Spinal cord (tissue), 10 donors: ENCODE measurements around the gene MTCH2. TPM values are rescaled to one million over a fixed set of nuclear protein-coding genes. Genes with fewer than 3 reads are reported as not detected.

Source experiments
- DNase-seq, 6 donors: peaks; one replicate each; pipeline versions ENCODE4 v3.0.0 to v3.0.0-alpha.2; 2013 to 2015; ENCODE audit warnings: low spot score in 6 of 6, low read depth in 4 of 6
- H3K27ac ChIP-seq: one replicate; pipeline ENCODE4 v1.5.1; 2013; ENCODE audit warnings: low read depth, low read length, control low read depth
- H3K27me3 ChIP-seq: one replicate; pipeline ENCODE4 v1.6.1; 2013; ENCODE audit warnings: low read length; ENCODE audit not compliant: control insufficient read depth, insufficient read depth
- H3K36me3 ChIP-seq: one replicate; pipeline ENCODE4 v1.6.1; 2013; ENCODE audit warnings: low read length; ENCODE audit not compliant: control insufficient read depth, insufficient read depth
- H3K4me1 ChIP-seq: one replicate; pipeline ENCODE4 v1.6.1; 2013; ENCODE audit warnings: low read length; ENCODE audit not compliant: control insufficient read depth, insufficient read depth
- H3K4me3 ChIP-seq: one replicate; pipeline ENCODE4 v1.5.1; 2013; ENCODE audit warnings: low read depth, low read length, control low read depth
- H3K9me3 ChIP-seq: one replicate; pipeline ENCODE4 v1.6.1; 2013; ENCODE audit warnings: low read length; ENCODE audit not compliant: control insufficient read depth, insufficient read depth
- WGBS: methylation state at CpG from one replicate; pipeline ENCODE4 v1.1.5; 2013; ENCODE audit warnings: missing lambda C conversion rate; ENCODE audit not compliant: insufficient coverage; 5-methylcytosine and 5-hydroxymethylcytosine counted together
- polyA plus RNA-seq, 2 donors: library from polyadenylated mRNA; unstranded; fragments of 120-200 nt; gene quantifications; one replicate each; pipeline ENCODE4 v1.2.1, GENCODE V29; 2013; ENCODE audit not compliant: insufficient read length in 2 of 2
- total RNA-seq, 2 donors: library from RNA; depleted of rRNA in 1 of 2; stranded (reverse); fragments of 120-200 nt in 1 of 2; fragments of >200 nt in 1 of 2; gene quantifications; one replicate each; pipeline versions ENCODE4 v1.2.3 to v1.2.4, GENCODE V29; 2013 to 2014
- donor health status: healthy.

MTCH2 gene
- total and polyA plus RNA-seq, 4 donors = 73.0 to 106 (median 90.3) TPM

DNA sequence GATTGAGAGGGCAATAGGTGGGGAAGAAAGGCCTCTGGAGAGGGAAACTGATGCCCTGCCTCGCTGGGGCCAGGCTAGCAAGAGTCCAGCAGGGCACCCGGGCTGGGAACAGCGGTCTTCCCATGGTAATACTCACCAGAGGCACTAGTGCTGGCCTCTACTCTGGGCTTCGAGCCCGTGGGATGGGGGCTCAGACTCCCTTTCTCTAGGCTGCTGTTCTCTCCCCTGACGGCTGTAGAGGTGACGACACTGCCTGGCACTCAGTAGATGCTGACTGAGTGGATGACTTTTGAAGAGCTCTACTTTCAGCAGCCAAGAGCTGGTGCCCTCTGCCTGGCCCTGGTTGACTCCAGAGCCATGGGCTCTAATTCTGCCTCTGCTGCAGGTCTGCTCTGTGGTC lies 47.3 kb downstream of the MTCH2 start:
- Histone ChIP-seq H3K4me3 (no peak overlapping the region), H3K27ac (no peak overlapping the region), H3K9me3 (no peaks in the 10 kb centered on the region), H3K4me1 (peaks cover 37% of the 10 kb centered on the region), H3K27me3 (peaks cover 2% of the 10 kb centered on the region), H3K36me3 (peaks cover 7% of the 10 kb centered on the region)
- no peak for DNase-seq
- WGBS = 58% methylated on average over 7 of the region's 7 CpGs

DNA sequence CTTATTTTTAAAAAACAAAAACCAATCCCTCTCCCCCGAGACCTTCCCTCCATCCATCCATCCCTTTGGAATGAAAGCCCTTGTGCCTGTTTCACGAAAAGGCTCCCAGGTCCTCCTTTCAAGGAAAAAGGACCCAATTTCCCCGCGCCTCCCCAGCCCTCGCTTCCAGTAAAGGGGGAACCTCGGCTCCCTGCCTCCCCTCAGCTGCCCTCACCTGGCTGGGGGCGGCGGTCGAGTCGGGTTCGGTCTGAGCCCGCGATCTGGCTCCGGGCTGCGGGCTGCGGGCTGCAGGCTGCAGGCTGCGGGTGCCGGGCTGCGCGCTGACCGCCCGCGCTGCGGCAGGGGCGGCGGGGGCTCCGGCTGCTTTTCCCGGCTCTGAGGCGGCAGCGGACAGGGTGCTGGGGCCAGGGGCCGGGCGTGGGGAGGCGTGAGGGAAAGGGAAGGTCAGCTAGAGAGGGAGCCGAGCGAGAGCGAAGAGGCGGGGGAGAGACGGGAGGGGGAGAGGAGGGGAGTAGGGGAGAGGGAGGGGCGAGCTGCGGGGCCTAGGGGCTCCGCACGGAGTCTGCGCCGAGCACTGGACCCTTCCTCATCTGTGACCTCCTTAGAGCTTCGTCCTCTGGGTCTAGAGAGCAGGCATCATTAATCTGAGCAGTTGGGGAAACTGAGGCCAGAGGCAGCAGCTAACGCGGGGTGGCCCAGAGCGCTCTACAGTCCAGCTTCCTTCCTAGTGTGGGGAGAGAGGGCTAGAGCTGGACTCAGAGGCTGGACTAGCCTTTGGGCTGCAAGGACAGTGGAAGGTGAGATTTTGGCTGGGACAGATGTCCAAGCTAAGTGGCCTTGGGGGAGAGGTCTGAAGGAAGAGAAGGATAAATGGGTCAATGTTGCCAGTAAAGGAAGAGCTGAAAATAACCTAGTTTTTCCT lies 48.2 kb downstream of the MTCH2 start, which contains the start of gene C1QTNF4:
TSS of gene C1QTNF4 (minus strand) at position 478 of the 922 bp plus-strand sequence. CDS start 3,601 bp downstream, outside the sequence.
- peak in 2 of 6 donors; percentile 66 to 89 for DNase-seq
- no peaks in the 10 kb centered on the region for H3K9me3 ChIP-seq
- peak within 1 kb of the TSS; percentile 13 for H3K27ac ChIP-seq
- 1% methylated on average over 48 of the region's 48 CpGs for WGBS
- H3K36me3 ChIP-seq = peaks cover 15% of the 10 kb centered on the region
- H3K4me1 ChIP-seq = peaks cover 46% of the 10 kb centered on the region
- H3K4me3 ChIP-seq = peak within 1 kb of the TSS; percentile 55
- H3K27me3 ChIP-seq = peaks cover 2% of the 10 kb centered on the region

DNA sequence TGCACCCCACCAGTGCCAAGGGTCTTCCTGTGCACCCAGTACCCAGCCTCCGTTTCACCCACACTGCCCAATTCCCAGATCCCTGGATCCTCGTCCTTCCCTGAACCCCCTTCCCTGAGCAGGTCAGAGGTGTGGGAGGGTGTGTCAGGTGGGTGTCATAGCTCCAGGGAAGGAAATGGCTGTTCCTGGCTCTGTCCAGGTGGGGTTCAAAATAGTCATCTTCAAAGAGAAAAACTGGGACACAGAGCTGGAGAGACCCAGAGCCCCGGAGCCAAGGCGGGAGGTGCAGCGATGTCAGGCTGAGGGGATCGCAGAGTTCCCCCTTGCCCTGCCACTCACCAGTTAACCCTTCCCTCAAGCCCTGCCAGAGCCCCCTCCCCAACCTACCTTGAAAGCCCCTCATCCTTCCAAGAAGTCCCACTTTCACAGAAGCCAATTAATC lies 48.8 kb downstream of the MTCH2 start:
- no peak overlapping the region for H3K27ac ChIP-seq
- H3K36me3 ChIP-seq = peaks cover 22% of the 10 kb centered on the region
- 3% methylated on average over 4 of the region's 6 CpGs for WGBS
- peaks cover 52% of the 10 kb centered on the region for H3K4me1 ChIP-seq
- H3K4me3 ChIP-seq = peak overlapping the region; percentile 55
- H3K27me3 ChIP-seq = peaks cover 2% of the 10 kb centered on the region
- no peaks in the 10 kb centered on the region for H3K9me3 ChIP-seq
- DNase-seq = peak in 1 of 6 donors; percentile 35

DNA sequence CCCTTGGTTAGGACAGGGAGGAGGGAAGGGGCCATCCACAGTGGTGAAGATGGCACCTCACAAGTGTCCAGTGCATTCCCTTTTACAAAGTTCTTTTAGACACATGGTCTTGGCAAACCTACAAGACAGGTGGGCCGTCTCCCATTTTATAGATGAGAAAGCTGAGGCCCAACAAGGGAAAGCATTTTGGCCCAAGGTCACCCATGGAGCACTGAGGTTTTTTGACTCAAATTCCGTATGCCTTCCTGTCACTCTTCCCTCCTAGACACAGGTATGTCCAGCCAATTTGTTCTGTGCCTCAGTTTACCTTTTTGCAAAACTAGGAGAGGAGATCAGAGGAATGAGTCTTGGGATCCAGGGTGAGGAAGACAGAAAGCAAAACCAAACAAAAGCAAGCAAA lies 49.4 kb downstream of the MTCH2 start:
- peaks cover 2% of the 10 kb centered on the region for H3K27me3 ChIP-seq
- WGBS = 100% methylated on average over 1 of the region's 2 CpGs
- H3K9me3 ChIP-seq = no peaks in the 10 kb centered on the region
- peaks cover 58% of the 10 kb centered on the region for H3K4me1 ChIP-seq
- H3K4me3 ChIP-seq = peak overlapping the region; percentile 55
- H3K27ac ChIP-seq = no peak overlapping the region
- no peak for DNase-seq
- H3K36me3 ChIP-seq = peaks cover 27% of the 10 kb centered on the region

- Histone ChIP-seq H3K9me3 (no peaks in the 10 kb centered on the region), H3K36me3 (peaks cover 35% of the 10 kb centered on the region), H3K4me1 (peaks cover 65% of the 10 kb centered on the region), H3K27ac (no peak overlapping the region), H3K4me3 (no peak overlapping the region), H3K27me3 (peaks cover 2% of the 10 kb centered on the region)
- no peak for DNase-seq
- WGBS = 56% methylated on average over 4 of the region's 4 CpGs
Observed at GRCh38 chr11:47592251-47592650, 50.1 kb downstream of the MTCH2 start.

GRCh38 chr11:47591764-47592163 lies 50.6 kb downstream of the MTCH2 start:
- WGBS = 33% methylated on average over 7 of the region's 7 CpGs
- H3K9me3 ChIP-seq = no peaks in the 10 kb centered on the region
- H3K27ac ChIP-seq = no peak overlapping the region
- H3K4me1 ChIP-seq = peaks cover 70% of the 10 kb centered on the region
- no peak overlapping the region for H3K4me3 ChIP-seq
- DNase-seq = no peak
- H3K27me3 ChIP-seq = peaks cover 2% of the 10 kb centered on the region
- peaks cover 39% of the 10 kb centered on the region for H3K36me3 ChIP-seq

DNA sequence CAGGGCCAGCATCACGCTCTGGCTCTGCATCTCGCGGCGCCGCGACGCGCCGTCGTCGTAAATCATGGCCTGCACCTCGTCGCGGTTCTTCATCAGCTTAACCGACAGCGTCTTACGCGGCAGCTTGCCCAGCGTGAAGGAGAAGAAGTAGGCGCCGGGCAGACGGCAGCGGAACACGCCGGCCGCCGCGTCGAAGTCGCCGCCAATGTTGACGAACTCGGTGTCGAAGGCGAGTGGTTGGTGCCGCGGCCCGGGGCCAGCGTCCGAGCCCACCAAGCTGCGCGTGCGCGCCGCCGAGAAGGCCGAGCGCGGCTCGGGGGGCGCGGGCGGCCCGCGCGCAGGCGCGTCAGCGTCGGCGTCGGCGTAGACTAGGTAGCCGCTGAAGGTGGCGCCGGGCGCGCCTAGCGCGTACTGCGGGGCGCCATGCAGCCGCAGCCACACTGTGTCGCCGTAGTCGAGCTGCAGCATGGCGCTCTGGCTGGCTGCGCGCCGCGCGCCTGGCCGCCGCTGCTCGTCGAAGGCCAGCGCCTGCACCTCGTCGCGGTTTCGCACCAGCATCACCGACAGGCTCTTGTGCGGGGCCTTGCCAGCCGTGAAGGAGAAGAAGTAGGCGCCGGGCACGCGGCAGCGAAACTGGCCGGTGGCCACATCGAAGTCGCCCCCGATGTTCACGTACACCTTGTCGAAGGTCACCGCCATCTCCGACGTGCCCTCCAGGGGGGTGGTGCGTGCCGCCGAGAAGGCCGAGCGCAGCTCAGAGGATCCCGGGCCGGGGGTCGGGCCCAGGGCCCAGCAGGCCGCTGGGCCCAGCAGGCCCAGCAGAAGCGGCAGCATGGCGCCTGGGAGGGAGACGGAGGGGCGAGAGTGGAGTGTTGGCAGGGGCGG lies 52.1 kb downstream of the MTCH2 start:
- WGBS = 21% methylated on average over 117 of the region's 122 CpGs
- H3K27me3 ChIP-seq = peaks cover 2% of the 10 kb centered on the region
- no peak overlapping the region for H3K27ac ChIP-seq
- H3K9me3 ChIP-seq = no peaks in the 10 kb centered on the region
- peak overlapping the region; percentile 52 for H3K4me3 ChIP-seq
- DNase-seq = peak in 3 of 6 donors; percentile 61 to 90 (median 90)
- peaks cover 82% of the 10 kb centered on the region for H3K4me1 ChIP-seq
- H3K36me3 ChIP-seq = peaks cover 55% of the 10 kb centered on the region

GRCh38 chr11:47589584-47589976 lies 52.8 kb downstream of the MTCH2 start:
- DNase-seq = peak in 2 of 6 donors; percentile 55 to 59
- H3K27me3 ChIP-seq = peaks cover 2% of the 10 kb centered on the region
- peaks cover 79% of the 10 kb centered on the region for H3K4me1 ChIP-seq
- H3K9me3 ChIP-seq = no peaks in the 10 kb centered on the region
- peak overlapping the region; percentile 52 for H3K4me3 ChIP-seq
- WGBS = 26% methylated on average over 51 of the region's 51 CpGs
- H3K27ac ChIP-seq = no peak overlapping the region
- peaks cover 61% of the 10 kb centered on the region for H3K36me3 ChIP-seq

- Histone ChIP-seq H3K36me3 (peaks cover 66% of the 10 kb centered on the region), H3K4me1 (peaks cover 75% of the 10 kb centered on the region), H3K27ac (no peak overlapping the region), H3K9me3 (no peaks in the 10 kb centered on the region), H3K27me3 (peaks cover 2% of the 10 kb centered on the region), H3K4me3 (peak overlapping the region; percentile 42)
- WGBS = 100% methylated on average over 4 of the region's 11 CpGs
- DNase-seq = no peak
Observed at GRCh38 chr11:47589118-47589517, 53.2 kb downstream of the MTCH2 start.
